Measurements from ENCODE around the gene LAMA2.

Gene LAMA2

DNA sequence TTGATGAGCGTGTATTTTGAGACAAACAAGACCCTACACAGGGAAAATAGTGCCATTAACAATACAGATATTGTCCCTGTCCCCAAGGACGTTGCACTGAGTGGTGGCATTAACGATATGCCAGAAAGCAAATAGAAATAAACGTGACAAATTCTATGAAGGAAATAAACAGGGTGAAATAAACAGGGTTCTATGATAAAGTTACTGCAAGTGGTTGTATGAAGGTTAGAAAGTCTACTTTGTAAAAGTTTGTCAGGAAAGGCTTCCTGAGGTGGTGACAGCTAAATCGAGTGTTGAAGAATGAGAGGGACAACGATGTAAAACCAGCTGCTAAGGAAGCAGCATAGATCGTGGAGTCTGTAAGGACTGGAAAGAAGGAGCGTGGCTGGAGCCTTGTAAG, 380.2 kb downstream of the LAMA2 start:
- DNase-seq (ENCODE audit: low read depth): no peak

DNA sequence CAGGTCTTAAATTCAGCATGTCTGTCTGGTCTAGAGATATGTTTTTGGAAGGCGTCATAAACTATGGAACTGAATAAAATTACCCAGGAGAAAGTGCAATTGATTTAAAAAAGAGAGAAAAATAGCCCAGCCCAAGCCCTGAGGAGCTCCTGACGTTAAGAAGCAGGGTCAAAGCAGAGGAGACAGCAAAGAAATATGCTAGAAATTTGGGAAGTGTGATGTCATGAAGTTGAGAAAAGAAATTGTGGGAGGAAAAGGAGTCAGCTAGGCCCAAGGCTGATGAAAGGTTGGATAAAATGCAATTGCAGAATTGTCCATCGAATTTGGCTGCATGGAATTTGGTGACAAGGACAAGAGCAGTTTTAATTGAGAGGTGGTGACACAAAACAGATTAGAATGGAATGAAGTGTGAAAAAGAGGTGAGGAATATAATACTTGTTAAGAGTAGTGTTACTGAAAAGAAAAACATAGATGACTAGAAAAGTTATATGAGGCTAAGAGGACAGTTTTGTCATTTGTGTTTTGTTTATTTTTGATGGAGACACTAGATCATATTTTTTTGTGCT, 381.6 kb downstream of the LAMA2 start:
- DNase-seq (ENCODE audit: low read depth): peak; percentile 60

DNA sequence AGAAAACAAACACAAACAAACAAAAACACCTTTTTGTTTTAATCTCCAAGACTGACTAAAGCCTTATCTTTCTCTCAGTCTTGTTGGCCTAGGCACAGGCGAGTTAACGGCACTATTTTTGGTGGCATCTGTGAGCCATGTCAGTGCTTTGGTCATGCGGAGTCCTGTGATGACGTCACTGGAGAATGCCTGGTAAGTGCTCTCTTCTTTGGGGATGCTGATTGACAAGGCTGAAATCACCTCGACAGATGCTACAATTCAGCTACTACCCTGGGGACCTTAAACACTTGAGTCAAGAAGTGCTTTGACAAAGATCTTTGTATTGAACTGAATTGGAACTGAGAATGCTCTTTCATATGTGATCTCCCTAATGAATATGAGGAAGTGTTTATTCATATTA, 384.1 kb downstream of the LAMA2 start:
- no peak for DNase-seq (ENCODE audit: low read depth)

DNA sequence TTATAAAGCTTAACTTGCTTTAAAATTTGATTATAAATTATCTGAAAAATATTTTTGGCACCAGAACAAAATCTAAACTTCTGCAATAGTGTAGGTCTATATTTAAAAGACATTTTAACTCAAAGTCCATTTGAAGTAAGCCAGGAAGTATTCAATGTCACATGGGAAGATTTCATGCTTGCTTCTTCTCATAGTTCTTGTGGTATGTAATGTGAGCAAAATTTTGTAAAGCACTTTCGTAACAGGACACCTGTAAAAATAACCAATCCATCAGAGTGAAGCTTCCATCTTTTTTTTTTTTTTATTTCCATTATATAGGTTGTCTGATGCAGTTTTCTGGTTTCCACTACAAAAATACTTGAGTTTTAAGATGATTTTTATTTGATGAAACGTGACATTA, 386.1 kb downstream of the LAMA2 start:
- DNase-seq (ENCODE audit: low read depth): no peak

DNA sequence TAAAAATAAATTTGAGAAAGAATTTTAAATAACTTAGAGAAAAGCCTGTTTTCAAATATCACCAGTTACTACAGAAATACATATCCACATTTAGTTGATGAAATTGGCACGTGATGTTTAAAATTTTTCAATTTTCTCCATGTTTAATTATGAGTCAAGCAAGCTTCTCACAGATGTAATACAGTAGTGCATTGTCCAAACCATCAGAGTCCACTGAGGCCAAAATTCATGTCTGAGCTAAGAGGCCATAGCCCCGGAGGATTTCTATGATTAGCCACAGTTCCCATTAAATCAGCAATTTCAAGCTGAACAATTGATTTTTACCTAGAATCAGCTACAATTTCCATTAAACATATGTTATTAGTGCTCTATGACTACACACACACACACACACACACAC, 387.0 kb downstream of the LAMA2 start:
- no peak for DNase-seq (ENCODE audit: low read depth)

DNA sequence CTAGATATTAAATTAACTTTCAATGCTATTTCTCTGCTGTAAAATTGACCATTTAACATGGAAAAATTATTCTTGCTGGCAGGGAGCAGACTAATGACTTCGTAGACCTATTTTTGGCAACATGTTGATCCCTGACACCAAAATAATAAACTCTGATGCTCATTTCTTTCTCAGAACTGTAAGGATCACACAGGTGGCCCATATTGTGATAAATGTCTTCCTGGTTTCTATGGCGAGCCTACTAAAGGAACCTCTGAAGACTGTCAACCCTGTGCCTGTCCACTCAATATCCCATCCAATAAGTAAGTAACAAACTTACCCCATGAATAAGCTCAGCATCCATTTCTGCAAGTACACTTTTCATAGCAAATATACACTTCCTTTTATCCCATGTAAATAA, 387.5 kb downstream of the LAMA2 start:
- DNase-seq (ENCODE audit: low read depth): no peak

DNA sequence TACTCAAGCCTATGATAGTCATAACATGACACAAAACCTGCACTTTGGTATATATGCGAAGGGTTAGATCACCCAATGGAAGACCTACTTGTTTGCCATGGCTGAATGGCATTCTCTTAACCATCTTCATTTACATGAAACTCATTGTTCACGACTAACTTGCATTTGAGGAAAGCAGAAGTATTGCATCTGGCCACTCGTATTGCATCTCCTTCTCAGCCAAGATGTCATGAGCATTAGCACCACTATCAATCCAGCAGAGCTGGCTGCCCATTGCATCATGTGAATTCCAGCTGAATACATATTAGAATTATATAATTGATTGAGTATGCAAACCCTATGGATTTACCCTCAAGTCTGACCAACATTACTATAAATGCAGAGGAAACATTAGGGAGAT, 390.2 kb downstream of the LAMA2 start:
- DNase-seq (ENCODE audit: low read depth): no peak

DNA sequence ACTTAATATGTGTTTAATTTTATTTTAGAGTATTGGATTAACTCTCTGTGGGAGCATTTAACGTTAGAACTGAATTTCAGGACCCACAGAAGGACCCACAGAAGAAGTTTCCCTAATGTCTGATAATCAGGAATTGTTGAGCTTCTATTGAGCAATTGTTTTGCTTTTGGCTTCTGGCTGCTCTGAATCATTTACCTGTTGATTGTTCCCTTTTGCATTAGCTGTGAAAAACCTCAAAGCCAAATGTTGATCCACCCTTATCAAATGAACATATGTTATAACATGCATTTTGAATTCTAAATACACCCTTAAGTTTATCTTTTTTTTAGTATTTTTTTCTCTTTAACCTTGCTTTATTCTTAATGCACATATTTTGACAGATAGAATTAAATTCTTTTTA, 393.5 kb downstream of the LAMA2 start:
- no peak for DNase-seq (ENCODE audit: low read depth)

DNA sequence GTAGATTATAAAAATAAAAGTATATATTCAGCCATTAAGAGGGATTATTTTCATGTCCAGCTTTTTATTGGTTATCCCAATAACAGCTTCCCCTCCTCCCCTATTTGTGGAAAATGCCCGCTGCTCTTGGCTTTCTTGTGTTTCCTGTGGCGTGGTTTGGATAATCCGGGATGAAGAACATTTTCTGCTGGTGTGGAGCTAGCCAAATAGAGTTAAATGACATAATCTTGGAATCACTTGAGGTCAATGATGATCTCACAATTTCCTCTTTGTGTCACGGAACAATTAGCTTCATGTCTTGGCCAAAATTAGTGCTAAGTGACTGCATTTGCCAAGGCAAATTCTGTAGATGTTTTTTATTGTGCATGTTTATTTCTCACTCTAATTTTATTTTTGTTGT, 394.0 kb downstream of the LAMA2 start:
- no peak for DNase-seq (ENCODE audit: low read depth)

DNA sequence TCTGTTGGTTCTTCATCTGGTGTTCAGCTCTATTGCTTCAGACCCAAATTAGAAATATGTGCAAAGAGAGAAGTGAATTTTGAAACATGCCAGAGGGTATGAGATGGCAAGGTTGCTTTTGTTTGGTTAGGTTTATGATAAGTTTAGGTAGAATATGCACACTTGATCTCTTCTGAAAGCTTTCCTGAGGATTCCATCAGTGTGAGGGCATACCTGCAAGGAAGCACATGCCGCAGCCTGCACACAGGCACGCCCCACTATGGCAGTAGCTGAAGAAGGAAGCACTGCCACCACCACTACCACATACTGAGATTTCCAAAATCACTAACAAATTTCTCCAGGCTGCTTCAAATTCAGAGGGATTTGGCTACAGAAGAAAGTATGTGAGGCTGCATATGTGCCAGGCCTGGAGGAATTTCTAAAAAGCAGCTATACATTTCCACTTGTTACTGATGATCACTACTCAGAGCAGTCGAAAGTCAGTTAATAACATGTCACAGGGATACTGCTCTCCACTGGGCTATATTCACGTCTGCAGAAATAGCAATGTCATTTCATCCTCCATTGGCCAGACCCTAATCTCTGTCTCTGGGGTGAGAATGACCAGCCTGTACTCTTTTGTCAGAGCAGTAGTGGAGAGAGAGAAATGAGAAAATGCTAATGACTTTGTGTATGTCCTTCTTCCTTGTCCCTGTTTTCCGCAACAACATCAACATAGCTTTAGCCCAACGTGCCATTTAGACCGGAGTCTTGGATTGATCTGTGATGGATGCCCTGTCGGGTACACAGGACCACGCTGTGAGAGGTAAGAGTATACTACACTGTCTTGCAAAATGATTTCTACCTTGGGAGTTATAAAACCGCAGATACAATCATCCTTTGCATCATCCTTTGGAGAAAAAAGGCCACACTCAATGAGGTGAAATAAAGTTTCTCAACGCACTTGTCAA, 396.7 kb downstream of the LAMA2 start:
- no peak for DNase-seq (ENCODE audit: low read depth)

DNA sequence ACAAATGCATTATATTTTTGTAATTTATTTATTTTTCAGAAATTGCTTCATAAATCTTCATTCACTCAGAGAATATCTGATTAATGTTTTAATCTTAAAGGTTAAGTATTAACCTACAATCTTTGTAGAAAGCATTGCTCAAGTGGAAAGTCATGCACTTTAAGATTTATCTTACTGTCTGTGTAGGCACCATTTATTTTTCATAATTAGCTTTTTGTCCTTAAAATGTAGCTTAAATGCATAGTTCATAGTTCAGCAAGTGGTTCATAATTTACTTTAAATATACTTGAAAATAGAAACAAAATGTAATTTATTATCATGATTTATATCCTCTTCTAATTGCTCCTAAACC, 397.3 kb downstream of the LAMA2 start:
- no peak for DNase-seq (ENCODE audit: low read depth)

DNA sequence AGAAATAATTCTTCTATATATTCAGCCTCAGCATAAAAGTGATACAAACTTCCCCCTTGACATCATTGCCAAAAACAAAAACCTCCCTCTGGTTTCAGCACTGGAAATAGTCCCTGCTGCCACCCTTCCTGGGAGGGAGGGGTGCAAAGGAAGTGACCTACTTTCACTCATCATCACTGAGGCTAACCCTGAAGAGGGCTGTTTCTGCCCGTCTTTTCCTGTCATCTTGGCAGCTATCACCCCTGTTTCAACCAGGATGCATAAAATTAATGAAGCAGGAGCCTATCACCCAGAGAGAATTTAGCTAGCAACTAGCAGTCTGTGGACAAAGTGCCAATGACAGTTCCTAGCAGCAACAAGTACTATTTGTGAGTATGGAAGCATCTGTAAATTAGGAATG, 397.8 kb downstream of the LAMA2 start:
- no peak for DNase-seq (ENCODE audit: low read depth)

DNA sequence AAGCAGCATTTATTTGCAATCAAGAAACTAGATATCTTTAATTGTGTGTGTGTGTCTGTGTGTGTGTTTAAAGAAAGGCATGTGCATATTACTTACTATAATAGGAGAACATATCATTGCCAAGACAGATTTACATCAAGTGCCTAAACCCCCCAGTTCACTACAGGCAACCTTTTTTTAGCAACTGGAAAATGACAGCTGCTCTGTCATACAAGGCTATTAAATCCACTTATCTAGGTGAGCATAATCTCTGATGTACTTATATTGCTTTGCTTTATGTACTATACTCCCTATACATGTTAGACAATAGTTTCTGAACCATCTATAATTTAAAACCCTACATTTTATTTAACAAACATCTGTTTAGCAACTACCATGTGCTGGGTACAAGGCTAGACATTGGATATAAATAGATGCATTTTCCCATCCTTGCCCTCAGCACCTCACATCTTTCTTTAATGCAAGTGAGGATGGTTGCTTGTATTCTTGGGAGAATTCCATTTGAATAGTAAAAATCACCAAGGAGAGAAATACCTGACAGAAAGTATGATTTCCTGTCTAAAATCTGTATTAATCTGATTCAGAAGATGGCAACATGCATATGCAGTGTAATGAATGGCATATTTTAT, 398.3 kb downstream of the LAMA2 start:
- no peak for DNase-seq (ENCODE audit: low read depth)

DNA sequence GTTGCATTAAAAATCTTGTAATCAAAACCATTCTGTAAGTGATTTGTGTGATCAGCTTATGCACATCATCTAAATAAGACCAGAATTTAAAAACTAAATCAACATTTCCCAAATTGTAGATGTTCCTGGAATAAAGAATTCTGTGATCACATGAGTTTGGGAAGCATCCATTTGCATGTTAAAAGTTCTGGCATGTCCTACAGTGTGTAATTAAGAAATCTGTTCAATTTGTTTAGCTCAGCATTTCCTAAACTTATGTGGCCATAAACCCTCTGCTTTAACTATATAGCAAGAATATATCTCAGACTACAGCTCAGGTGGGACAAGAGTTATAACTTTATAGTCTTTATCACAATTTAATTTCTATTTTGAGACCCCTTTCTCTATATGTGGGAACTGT, 399.1 kb downstream of the LAMA2 start:
- no peak for DNase-seq (ENCODE audit: low read depth)

DNA sequence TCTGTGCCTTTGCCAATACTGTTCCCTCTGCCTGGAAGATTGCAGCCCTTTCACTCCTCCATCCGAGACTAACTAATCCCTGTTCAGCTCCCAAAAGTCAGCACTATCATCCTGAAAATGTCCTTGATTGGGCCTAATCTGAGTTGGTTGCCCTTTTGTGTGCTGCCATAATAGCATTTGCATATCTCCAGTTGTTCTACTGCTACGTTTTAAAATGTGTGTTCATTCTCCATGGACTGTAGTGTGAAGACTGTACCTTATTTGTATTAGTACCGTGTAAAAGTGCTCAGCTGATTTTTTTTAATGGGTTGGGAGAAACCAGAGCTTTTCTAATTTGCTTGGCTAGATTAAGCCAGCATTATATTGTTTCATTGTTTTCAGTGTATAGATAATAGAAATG, 401.3 kb downstream of the LAMA2 start:
- DNase-seq (ENCODE audit: low read depth): no peak

DNA sequence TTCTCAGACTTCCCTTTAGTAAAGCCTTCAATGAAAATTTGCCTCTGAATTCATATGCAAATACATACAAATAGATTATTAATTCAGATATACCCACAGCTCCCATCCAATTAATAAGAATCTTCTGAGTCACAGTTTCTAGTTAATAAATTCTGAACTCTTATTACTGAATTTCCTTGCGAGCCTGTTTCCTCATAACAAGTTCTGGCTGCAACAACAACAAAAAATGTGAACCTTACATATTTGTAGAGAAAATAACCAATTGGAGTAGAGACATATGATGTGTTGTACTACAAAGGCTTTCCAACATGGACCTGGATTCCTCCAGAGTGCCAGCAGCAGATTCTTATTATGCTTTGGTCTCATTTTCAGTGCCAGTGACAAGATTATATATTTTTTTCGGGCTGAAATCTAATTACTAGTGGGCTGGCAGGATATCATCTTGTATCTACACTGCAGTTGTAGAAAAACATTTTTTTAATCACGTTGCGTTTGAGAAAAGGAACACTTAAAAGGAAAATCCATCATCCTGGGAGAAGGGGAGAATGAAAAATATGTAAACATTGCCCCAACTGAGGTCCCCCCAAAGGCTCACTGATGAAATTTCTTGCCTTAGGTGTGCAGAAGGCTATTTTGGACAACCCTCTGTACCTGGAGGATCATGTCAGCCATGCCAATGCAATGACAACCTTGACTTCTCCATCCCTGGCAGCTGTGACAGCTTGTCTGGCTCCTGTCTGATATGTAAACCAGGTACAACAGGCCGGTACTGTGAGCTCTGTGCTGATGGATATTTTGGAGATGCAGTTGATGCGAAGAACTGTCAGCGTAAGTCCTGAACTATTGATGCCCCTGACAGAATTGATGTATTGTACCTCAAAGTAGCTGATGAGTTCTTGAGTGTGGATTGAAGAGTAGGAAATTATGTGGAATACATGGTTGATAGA, 404.6 kb downstream of the LAMA2 start:
- DNase-seq (ENCODE audit: low read depth): no peak

DNA sequence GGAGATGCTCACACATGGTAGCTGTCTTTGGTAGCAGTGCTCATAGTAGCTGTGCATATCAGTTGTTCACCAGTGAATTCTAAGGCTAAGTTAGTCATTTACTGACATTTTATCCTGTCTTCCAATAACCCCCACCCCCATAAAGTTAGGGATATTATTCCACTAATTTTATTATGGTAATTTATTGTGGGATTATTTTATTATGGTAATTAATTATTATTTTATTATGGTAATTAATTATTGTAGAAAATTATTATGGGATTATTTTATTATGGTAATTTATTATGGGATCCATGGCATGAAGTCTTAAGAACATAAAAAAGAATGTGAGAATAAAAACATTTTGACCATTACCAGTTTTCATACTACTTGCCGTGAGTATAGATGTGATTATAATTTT, 406.5 kb downstream of the LAMA2 start:
- no peak for DNase-seq (ENCODE audit: low read depth)

DNA sequence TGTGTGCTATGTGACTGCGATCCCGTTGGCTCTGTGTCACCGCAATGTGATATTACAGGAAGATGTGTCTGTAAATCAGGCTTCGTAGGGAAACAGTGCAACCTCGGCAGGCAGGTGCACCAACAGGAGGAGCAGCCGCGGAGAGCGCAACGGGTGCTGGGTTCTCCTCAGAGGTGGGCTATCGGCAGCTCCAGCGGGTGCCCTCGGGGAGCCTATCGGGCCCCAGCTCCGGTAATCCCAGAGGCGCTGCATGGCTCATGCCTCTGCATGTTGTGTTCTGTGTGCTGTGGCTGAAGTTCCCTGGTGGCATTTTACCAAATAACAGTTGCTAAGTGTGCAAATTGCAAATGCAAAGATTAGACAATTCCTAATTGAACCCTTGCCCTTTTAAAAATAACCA, 409.9 kb downstream of the LAMA2 start:
- DNase-seq (ENCODE audit: low read depth): no peak

DNA sequence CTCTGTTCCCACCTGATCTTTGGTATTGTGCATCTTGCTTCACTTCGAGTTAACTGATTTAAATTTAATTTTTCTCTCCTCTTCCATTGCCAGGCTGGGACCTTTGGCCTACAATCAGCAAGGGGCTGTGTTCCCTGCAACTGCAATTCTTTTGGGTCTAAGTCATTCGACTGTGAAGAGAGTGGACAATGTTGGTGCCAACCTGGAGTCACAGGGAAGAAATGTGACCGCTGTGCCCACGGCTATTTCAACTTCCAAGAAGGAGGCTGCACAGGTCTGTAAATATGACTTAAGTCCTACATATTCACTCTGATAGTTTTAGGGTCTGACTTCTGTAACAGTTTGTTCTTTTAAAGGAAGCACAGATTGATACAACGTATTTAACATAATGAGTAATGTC, 414.7 kb downstream of the LAMA2 start:
- no peak for DNase-seq (ENCODE audit: low read depth)

DNA sequence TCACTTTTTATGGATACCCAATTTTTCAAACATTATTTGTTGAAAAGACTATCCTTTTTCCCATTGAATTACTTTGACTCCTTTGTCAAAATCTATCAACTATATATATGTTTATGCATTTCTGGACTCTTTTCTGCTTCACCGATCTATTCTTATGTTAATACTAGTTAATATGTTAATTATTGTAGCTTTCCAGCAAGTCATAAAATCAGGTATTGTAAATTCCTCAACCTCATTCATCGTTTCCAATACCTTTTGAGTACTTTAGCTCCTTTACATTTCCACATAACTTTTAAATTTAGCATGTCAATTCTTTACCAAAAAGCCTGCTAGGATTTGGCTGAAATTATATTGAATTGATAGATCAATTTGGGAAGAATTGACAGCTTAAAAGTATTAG, 419.7 kb downstream of the LAMA2 start:
- DNase-seq (ENCODE audit: low read depth): no peak

DNA sequence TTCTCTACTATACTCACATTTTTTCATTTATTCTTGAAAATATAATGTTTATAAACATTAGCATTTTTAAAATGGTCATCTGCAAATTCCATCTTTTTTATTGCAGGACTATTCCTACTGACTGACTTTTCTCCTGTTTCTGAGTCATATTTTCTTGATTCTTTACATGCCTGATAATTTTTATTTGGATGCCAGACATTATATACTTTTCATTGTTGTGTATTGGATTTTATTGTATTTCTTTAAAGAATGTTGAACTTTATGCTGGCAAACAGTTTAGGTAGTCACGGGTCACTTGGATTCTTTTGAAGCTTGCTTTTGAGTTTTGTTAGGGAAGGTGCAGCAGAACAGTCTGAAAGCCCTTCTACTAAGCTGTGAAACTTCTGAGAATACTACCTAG, 423.9 kb downstream of the LAMA2 start:
- DNase-seq (ENCODE audit: low read depth): peak; percentile 14

DNA sequence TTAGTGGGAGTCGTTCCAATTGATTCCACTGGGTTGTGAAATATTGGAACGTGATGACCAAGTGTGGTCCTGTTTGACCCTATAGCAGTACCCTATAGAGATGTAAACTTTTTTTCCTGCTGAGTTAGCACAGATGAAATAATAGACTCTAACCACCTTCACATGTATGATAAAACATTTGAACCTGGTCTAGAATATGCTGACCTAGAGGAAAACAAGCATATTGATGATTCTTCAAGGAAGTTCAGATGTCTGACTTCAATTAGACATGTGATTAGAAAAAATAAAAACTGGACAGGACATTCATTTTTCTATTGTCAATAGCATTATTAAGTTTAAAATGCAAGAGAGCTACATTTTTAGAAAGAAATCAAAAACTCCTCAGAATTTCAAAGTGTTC, 424.9 kb downstream of the LAMA2 start:
- DNase-seq (ENCODE audit: low read depth): no peak

All from EH (cell line).